Astrocyte (in vitro differentiated cells and primary cell): ENCODE measurements around the gene TRAPPC2.

Experiments used
- EZH2 ChIP-seq: IDR thresholded peaks from 2 replicates; pipeline ENCODE4 v1.6.1; 2012; ENCODE audit warnings: mild to moderate bottlenecking, low read length, inconsistent platforms; ENCODE audit not compliant: insufficient read depth
- TF ChIP-seq, protein P1 (sequence below): IDR thresholded peaks from 2 replicates; pipeline ENCODE4 v1.5.1; 2011; ENCODE audit warnings: low read depth, mild to moderate bottlenecking, inconsistent platforms, low read length, moderate library complexity; ENCODE audit not compliant: insufficient read depth

- TF ChIP-seq EZH2: no peak
- TF ChIP-seq, protein P1, sequence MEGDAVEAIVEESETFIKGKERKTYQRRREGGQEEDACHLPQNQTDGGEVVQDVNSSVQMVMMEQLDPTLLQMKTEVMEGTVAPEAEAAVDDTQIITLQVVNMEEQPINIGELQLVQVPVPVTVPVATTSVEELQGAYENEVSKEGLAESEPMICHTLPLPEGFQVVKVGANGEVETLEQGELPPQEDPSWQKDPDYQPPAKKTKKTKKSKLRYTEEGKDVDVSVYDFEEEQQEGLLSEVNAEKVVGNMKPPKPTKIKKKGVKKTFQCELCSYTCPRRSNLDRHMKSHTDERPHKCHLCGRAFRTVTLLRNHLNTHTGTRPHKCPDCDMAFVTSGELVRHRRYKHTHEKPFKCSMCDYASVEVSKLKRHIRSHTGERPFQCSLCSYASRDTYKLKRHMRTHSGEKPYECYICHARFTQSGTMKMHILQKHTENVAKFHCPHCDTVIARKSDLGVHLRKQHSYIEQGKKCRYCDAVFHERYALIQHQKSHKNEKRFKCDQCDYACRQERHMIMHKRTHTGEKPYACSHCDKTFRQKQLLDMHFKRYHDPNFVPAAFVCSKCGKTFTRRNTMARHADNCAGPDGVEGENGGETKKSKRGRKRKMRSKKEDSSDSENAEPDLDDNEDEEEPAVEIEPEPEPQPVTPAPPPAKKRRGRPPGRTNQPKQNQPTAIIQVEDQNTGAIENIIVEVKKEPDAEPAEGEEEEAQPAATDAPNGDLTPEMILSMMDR: no peak
Observed at GRCh38 chrX:13778916-13779315, 44.5 kb upstream of the TRAPPC2 start.
